ENCODE measurements around the gene PROSER1. TPM values are rescaled to one million over a fixed set of nuclear protein-coding genes. Genes with fewer than 3 reads are reported as not detected.
A peak's percentile ranks its signal among the peaks of the same experiment; 100 is the strongest.

PROSER1 gene
- total and polyA plus RNA-seq, 9 of the 15 experiments (the other 6 are each of a cell fraction or from before 2014, with no cell fraction given) = 9.2 to 36.2 (median 10.4) TPM

- TF ChIP-seq, protein P1, sequence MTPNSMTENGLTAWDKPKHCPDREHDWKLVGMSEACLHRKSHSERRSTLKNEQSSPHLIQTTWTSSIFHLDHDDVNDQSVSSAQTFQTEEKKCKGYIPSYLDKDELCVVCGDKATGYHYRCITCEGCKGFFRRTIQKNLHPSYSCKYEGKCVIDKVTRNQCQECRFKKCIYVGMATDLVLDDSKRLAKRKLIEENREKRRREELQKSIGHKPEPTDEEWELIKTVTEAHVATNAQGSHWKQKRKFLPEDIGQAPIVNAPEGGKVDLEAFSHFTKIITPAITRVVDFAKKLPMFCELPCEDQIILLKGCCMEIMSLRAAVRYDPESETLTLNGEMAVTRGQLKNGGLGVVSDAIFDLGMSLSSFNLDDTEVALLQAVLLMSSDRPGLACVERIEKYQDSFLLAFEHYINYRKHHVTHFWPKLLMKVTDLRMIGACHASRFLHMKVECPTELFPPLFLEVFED (CRISPR knock-in tag; conservative IDR thresholded peaks at IDR 0.05) = no peak
- TF ChIP-seq HDAC6 (IDR thresholded peaks at IDR 0.05; ENCODE audit: low read depth, low read length) (no peak), SP1 (CRISPR knock-in tag; IDR thresholded peaks at IDR 0.05) (no peak), PHF21A (IDR thresholded peaks at IDR 0.05; ENCODE audit: borderline replicate concordance, low read depth) (no peak), ZBTB9 (CRISPR knock-in tag; IDR thresholded peaks at IDR 0.05) (no peak), SMAD1 (IDR thresholded peaks at IDR 0.05; ENCODE audit: low read depth, low read length, partially characterized antibody) (no peak), TGIF2 (CRISPR knock-in tag; IDR thresholded peaks at IDR 0.05) (no peak), HSF4 (CRISPR knock-in tag; IDR thresholded peaks at IDR 0.05; ENCODE audit: borderline replicate concordance) (no peak), SRSF3 (IDR thresholded peaks at IDR 0.05; ENCODE audit: insufficient read depth, low read length) (no peak), ATF7 (IDR thresholded peaks at IDR 0.05) (peak; percentile 35; the same call in 1 of the 2 replicates), ZNF384 (IDR thresholded peaks at IDR 0.05; ENCODE audit: low read depth, low read length) (no peak), POLR2G (IDR thresholded peaks at IDR 0.05; ENCODE audit: low read depth, low read length) (peak; percentile 87), NCOA1 (IDR thresholded peaks at IDR 0.05; ENCODE audit: low read depth) (no peak), CCNT2 (IDR thresholded peaks at IDR 0.05; ENCODE audit: borderline replicate concordance, extremely low read depth, insufficient read length, low read depth, low read length) (no peak), RBM34 (IDR thresholded peaks at IDR 0.05; ENCODE audit: borderline replicate concordance, insufficient read depth, low read length) (no peak), SREBF1 (IDR thresholded peaks at IDR 0.05; ENCODE audit: borderline replicate concordance, low read depth, low read length) (no peak), CHAMP1 (IDR thresholded peaks at IDR 0.05) (no peak), NFYB (IDR thresholded peaks at IDR 0.05; ENCODE audit: extremely low read depth, insufficient read length) (no peak)
- TF ChIP-seq, protein P2, sequence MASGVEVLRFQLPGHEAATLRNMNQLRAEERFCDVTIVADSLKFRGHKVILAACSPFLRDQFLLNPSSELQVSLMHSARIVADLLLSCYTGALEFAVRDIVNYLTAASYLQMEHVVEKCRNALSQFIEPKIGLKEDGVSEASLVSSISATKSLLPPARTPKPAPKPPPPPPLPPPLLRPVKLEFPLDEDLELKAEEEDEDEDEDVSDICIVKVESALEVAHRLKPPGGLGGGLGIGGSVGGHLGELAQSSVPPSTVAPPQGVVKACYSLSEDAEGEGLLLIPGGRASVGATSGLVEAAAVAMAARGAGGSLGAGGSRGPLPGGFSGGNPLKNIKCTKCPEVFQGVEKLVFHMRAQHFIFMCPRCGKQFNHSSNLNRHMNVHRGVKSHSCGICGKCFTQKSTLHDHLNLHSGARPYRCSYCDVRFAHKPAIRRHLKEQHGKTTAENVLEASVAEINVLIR (CRISPR knock-in tag; IDR thresholded peaks at IDR 0.05) = peak; percentile 83
- TF ChIP-seq, protein P3, sequence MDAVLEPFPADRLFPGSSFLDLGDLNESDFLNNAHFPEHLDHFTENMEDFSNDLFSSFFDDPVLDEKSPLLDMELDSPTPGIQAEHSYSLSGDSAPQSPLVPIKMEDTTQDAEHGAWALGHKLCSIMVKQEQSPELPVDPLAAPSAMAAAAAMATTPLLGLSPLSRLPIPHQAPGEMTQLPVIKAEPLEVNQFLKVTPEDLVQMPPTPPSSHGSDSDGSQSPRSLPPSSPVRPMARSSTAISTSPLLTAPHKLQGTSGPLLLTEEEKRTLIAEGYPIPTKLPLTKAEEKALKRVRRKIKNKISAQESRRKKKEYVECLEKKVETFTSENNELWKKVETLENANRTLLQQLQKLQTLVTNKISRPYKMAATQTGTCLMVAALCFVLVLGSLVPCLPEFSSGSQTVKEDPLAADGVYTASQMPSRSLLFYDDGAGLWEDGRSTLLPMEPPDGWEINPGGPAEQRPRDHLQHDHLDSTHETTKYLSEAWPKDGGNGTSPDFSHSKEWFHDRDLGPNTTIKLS (IDR thresholded peaks at IDR 0.05; ENCODE audit: borderline replicate concordance, low read depth) = peak; percentile 25; the same call in 1 of the 2 replicates
Measured at GRCh38 chr13:39037880-39038568, at the start of gene PROSER1, which contains the start of gene NHLRC3 (continued).
